NCI-H2107 (cell line): ENCODE data around the gene CCDC88B.
"Not testable (repeated sequence)": the region's sequence is repeated elsewhere in the genome, so short reads cannot be mapped to it uniquely, and the experiment has no call there.

Experiments
- DNase-seq: peaks from one replicate; lab custom pipeline; 2025; lab: John Stamatoyannopoulos, UW

CCDC88B gene

DNA sequence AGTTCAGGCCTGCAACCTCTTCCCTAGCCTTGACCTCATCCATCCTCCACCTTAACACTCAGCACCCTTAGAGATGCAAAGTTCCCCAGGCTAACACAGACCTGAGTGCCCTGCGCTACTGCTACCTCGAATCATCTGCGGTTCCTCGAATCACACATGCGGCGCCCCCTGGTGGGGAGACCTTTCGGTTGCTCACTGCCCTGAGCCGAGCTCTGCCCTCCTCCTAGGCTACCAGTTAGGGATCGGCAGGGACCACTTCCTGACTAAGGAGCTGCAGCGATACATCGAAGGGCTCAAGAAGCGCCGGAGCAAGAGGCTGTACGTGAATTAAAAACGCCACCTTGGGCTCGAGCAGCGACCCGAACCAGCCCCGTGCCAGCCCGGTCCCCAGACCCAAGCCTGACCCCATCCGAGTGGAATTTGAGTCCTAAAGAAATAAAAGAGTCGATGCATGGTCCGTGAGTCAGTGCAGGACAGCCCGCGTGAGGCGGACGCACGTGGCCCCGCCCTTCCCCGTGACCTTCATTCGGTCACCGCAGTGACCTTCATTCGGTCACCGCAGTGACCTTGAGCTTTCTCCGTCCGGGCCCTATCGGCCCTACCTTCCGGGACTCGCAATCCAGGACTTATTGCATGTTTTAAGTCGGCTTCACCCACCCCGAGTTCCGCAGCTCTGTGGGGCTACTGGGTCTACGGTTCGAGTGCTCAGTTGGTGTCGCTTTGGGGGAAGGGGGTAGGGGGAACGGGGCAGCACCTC is 35.5 kb upstream of the CCDC88B start:
- peak; percentile 85 for DNase-seq

DNA sequence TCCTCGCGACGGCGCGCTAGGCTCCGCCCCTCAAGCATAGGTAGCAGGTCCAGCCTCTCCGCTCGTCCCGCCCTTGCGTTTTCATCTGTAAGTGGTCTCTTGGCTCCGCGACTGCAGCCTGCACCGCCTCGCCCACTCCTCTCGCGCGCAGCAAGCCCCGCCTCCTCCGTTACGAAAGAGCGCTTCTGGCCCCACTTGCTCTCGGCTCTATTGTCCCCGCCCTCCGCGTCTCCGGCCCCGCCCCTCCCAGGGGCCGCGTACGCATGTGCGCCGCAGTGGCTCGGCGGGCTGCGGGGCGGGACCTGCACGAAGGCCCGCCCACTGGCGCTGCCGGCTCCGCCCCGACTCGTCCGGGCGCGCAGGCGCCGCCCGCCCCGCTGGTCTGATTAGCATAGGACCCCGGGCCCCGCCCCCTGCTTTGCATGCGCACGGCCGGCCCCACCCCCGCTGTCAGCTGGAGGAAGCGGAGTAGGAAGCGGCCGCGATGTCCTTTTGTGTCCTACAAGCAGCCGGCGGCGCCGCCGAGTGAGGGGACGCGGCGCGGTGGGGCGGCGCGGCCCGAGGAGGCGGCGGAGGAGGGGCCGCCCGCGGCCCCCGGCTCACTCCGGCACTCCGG is 34.8 kb upstream of the CCDC88B start, which contains the start of gene ESRRA:
ESRRA (plus strand) TSS at position 450 of the 616 bp plus-strand sequence. CDS start 1,656 bp downstream, outside the sequence.
- DNase-seq: peak; percentile 96

DNA sequence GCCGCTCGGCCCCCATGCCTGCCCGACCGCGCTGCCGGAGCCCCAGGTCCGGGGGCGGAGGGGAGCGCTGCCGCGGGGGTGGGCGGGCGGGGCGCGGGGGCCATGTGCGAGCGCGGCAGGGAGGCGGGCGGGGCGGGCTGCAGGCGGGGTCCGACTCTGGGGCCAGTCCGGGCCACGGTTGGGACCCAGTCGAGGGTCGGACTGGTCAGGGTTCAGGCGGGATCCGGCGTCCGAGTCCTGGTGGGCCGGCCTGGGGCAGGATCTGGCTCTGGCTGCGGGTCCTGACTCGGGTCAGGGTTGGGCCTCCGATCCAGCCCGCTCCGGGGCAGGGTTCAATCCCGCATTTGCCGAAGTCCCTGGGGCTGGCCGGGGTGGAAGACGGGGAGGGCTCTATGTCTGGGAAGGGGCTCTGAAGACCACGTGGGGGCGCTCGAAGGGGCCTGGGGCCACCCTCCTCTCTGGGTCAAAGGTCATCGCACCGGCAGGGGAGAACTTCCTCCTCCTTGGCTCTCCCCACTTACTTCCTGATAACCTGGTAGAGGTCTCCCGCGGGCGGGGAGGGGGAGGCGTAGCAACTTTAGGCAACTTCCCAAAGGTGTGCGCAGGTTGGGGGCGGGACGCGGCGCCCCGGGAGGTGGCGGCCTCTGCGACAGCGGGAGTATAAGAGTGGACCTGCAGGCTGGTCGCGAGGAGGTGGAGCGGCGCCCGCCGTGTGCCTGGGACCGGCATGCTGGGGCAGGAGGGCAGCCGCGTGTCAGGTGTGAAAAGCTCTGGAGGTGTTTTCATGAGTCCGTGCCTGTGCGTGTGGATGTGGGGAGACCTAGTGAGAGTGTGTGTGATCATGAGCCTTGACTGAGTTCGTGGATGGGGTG is 34.1 kb upstream of the CCDC88B start:
- no peak for DNase-seq

DNA sequence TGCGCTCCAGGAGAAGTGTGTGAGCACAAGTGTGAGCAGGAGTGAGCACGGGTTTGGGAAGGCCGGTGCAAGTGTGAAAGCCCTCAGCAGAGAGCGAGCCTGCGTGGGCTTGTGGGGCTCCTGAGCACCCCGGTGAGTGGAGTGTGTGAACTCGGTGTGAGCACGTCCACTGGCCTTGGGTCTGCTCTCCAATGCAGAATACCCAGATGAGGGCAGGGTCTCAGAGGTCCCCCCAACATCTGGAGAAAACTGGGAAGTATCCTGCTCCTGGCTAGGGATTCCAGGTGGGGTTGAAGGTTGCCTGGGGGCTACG is 33.5 kb upstream of the CCDC88B start:
- no peak for DNase-seq

DNA sequence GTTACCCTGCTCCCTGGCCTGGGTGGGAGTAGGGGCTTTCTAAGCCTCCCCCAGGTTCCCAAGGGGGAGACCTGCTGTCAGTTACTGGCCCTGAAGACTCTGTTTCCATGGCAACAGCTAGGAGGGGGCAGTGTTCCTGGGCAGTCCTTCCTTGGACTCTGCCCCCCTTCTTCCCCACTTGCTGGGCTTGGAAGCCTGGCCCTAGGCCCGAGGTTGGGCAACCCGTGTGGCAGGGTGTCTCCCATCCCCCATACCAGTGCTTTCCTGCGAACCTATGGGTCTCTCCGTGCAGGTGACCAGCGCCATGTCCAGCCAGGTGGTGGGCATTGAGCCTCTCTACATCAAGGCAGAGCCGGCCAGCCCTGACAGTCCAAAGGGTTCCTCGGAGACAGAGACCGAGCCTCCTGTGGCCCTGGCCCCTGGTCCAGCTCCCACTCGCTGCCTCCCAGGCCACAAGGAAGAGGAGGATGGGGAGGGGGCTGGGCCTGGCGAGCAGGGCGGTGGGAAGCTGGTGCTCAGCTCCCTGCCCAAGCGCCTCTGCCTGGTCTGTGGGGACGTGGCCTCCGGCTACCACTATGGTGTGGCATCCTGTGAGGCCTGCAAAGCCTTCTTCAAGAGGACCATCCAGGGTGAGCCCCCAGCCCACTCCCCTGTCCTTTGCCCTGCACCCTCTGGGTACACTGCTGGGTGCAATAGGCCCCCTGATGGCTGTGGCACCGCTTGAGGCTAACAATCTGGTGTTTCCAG is 33.0 kb upstream of the CCDC88B start:
- no peak for DNase-seq

DNA sequence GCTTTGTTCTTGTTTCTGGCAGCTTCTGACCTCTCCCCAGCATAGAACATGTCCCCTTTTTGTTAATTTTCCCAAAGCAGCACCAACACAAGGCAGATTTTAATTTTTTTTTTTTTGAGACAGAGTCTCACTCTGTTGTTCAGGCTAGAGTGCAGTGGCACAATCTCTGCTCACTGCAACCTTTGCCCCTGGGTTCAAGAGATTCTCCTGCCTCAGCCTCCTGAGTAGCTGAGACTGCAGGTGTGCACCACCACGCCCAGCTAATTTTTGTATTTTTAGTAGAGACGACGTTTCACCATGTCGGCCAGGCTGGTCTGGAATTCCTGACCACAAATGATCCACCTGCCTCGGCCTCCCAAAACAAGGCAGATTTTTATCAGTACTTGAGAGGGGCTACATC is 32.2 kb upstream of the CCDC88B start:
- DNase-seq: not testable (repeated sequence)

DNA sequence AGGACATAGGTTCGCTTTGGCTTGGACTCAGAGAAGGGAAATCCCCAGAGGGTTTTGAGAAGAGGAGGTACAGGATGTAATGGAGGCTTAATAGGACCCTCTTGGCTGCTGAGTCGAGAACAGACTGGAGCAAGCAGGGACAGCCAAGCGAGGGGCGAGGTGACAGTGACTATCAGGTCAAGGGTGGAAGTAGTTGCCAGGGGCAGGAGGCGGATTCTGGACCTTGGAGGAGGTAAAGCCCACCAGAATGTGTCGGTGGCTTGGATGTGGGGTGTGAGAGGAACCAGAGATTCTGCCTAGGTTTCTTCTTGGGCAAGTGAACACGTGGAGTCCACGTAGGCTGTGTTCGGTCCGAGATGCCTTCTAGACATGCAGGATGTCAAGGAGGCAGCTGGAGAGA is 27.1 kb upstream of the CCDC88B start:
- DNase-seq: no peak

DNA sequence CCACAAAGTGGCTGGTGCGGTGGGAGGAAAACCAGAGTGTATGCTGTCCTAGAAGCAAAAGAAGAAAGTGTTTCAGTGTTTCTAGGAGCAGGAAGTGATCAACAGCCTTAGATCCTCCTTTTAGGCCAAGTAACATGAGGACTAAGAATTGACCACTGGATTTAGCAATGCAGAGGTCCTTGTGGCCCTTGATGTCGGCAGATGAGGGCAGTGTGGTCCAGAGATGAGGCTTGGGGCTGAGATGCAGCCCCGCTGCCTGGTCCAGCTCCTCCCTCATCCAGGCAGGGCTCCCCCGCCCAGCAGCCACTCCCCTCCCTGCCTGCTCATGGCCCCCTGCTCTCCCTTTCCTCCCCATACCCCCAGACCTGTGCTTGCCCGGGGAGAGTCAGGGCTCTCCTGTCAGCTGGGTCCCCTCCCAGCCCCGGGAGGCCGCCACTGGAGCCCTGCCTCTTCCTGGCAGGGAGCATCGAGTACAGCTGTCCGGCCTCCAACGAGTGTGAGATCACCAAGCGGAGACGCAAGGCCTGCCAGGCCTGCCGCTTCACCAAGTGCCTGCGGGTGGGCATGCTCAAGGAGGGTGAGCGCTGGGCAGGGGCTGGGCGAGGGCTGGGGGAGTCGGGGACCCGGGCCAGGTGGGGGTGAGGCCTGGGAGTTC is 26.4 kb upstream of the CCDC88B start:
- no peak for DNase-seq

DNA sequence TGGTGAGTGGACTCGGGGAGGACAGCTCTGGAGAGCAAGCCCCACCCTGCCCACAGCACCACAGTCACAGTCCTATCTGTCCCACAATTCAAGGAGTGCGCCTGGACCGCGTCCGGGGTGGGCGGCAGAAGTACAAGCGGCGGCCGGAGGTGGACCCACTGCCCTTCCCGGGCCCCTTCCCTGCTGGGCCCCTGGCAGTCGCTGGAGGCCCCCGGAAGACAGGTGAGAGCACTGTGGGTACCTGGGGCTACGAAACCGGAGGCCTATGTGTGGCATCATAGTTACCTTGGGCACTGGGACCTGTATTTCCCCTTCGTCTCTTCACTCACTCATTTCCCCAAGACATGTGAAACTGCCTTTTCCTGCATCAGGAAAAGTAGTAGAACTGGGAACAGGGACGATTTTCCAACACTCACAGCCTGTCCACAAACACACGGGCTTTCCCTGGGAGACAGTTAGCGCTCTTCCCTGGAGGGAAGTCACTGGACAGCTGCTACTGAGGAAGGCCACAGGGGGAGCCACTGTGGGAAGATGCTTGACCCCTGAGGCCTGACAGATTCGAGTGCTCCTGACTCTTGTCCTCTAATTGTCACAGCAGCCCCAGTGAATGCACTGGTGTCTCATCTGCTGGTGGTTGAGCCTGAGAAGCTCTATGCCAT is 25.7 kb upstream of the CCDC88B start:
- no peak for DNase-seq

DNA sequence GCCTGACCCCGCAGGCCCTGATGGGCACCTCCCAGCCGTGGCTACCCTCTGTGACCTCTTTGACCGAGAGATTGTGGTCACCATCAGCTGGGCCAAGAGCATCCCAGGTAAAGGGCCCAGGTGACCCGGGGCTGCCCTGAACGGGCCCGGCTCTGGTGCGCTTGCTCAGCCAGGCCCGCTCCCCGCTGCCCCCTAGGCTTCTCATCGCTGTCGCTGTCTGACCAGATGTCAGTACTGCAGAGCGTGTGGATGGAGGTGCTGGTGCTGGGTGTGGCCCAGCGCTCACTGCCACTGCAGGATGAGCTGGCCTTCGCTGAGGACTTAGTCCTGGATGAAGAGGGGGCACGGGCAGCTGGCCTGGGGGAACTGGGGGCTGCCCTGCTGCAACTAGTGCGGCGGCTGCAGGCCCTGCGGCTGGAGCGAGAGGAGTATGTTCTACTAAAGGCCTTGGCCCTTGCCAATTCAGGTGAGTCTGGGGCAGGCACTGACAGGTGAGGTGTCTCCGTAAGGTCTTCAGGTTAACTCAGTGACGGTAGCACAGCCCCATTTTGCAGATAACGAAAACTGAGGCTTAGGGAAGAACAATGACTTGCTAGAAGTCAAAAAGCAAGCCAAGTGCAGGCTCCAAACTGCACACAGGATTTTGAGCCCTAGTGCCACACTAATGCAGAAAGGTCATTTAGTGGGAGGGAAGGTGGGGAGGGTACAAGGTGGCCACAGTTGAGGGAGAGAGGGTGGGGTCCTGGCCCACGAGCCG is 25.0 kb upstream of the CCDC88B start:
- DNase-seq: no peak

DNA sequence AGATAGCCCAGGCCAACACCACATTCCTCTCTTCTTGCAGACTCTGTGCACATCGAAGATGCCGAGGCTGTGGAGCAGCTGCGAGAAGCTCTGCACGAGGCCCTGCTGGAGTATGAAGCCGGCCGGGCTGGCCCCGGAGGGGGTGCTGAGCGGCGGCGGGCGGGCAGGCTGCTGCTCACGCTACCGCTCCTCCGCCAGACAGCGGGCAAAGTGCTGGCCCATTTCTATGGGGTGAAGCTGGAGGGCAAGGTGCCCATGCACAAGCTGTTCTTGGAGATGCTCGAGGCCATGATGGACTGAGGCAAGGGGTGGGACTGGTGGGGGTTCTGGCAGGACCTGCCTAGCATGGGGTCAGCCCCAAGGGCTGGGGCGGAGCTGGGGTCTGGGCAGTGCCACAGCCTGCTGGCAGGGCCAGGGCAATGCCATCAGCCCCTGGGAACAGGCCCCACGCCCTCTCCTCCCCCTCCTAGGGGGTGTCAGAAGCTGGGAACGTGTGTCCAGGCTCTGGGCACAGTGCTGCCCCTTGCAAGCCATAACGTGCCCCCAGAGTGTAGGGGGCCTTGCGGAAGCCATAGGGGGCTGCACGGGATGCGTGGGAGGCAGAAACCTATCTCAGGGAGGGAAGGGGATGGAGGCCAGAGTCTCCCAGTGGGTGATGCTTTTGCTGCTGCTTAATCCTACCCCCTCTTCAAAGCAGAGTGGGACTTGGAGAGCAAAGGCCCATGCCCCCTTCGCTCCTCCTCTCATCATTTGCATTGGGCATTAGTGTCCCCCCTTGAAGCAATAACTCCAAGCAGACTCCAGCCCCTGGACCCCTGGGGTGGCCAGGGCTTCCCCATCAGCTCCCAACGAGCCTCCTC is 24.1 kb upstream of the CCDC88B start:
- not testable (repeated sequence) for DNase-seq

DNA sequence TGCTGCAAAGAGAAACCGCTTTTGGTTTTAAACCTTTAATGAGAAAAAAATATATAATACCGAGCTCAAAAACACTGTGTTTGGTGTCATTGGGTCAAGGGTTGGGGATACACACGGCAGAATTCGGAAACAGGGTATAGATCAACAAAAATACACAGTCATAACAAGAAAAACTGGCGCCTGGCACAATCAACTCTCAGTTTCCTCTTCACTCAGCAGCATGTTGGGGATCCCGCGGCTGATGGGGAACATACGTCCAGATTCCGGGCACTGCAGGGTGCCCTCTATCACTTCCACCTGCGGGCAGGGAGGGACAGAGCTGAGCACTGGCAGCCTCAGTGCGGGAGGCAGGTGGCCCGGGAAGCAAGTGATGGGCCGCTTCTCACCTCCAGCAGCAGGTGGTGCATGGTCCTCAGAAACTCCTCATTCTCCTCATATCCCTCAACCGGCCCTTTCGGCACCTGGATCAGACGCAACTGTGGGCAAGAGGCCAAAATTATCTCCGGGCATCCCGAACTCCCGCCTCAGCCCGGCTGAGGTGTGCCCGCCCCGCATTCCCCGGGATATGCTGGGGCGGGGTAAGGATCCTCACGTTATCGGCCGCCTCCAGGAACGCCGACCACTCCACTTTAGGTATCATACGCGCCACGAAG is 23.2 kb upstream of the CCDC88B start:
- DNase-seq: no peak

DNA sequence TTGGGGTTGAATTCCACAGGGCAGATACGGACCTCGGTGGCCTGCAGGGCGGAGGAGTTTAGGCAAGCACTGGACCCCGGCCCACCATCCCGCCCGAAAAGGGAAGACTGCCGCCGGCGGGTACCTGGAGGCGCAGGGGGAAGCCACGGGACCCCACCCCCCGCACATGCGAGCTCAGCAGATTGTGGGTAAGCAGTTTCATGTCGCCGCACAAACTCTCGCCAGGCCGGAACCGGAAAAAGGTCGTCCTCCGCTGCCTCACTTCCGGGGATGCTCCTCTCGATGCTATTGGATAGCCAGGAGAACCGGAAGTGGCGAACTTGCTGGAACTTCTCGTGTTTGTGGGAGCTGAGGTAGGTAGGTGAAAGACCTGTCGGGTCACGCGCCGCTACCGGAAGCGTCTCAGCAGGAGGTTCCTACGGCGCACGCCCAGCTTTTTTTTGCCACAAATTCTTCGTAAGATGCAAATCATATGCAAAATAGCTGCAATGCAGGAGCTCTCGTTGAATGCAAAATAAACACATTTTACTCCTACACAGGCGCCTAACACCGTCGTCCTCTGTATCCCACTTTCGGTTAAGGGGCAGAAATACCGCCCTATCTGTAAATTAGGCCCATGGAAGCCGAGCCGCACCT is 22.6 kb upstream of the CCDC88B start, which contains the start of gene TRMT112:
TRMT112 (minus strand) TSS at position 235 of the 636 bp plus-strand sequence; CDS start at position 202, 33 bp downstream.
- peak; percentile 89 for DNase-seq

DNA sequence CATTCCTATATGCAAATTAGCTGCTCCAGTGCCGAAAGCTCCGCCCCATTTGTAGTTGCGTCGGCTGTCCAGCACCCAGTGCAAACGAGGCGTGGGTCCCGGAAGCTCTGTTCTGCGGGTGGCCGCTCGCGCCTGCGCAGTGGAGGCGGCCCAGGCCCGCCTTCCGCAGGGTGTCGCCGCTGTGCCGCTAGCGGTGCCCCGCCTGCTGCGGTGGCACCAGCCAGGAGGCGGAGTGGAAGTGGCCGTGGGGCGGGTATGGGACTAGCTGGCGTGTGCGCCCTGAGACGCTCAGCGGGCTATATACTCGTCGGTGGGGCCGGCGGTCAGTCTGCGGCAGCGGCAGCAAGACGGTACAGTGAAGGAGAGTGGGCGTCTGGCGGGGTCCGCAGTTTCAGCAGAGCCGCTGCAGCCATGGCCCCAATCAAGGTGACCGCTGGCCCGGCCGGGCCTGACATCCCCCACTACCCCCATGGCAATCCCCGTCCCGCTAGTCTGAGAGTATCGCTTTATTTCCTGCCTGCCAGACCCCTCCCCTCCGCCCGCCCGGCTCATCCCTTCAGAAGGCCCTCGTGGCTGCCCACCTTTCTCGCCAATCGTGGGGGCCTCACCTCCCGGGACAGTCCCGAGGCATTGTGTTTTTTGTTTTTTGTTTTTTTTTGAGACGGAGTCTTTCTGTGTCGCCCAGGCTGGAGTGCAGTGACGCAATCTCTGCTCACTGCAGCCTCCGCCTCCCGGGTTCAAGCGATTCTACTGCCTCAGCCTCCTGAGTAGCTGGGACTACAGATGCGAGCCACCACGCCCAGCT is 21.8 kb upstream of the CCDC88B start, which contains the start of gene PRDX5:
PRDX5 (plus strand) TSS at position 161 of the 805 bp plus-strand sequence; CDS start at position 256, 95 bp downstream.
- DNase-seq: peak; percentile 89

DNA sequence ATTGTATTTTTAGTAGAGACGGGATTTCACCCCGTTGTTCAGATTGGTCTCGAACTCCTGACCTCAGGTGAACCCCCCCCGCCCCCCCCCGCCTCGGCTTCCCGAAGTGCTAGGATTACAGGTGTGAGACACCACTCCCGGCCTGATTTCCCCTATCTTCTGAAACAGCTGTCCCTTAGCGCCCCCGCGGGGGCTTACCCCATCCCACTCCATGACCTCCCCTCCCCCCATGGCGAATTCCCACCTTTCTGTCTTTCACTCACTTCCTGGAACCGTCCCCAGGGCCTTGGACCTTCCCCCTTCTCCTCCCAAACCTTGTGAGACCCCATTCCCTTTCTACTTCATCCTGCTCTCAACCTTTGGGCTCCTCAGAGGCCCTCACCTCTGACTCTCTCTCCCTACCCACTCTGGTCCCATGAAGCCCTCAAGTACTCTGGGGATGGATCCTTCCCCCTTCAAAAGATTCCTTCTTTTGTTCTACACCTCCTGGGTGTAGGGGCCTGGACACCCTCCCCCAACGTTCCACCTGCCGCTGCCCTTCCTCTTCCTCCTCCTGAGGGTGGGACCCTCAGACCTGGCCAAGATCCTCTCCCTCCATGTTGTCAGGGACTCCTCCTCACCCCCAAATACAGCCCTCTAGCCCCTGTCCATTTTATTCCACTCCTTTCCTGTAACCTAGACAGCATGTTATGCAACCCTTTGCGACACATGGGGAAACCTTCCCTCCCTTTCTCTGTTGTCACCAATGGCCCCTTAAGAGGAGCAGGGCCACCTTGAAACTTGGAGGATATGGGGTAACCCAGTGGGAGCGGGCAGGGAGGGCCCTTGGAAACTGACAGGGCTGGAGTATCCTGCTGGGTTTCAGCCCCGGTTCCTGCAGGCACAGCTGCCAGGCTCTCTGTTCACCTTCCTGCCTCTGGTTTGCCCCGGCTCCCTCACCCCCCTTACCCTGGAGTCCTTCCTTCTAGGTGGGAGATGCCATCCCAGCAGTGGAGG is 20.9 kb upstream of the CCDC88B start:
- DNase-seq: no peak

DNA sequence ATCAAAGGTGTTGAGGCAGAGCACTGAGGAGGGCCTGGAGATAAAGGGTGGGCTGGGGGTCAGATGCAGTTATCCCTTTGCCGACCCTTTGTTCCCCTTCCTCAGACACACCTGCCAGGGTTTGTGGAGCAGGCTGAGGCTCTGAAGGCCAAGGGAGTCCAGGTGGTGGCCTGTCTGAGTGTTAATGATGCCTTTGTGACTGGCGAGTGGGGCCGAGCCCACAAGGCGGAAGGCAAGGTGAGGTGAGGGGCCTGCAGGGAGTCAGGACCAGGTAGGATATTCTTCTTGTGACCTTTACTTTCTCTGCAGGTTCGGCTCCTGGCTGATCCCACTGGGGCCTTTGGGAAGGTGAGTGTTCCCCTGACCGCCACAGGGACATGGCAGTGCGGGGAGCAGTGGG is 19.4 kb upstream of the CCDC88B start:
- DNase-seq: no peak
